Stimulated activated CD8-positive, alpha-beta memory T cell treated with anti-CD3 and anti-CD28 coated beads, Interleukin-12 subunit alpha, Interleukin-12 subunit beta, amount 100 ng/mL, for 24 hours (primary cell): ENCODE measurements around the gene ANKRD44.

ENCODE experiments used
- DNase-seq: peaks from one replicate; pipeline ENCODE4 v3.0.0-alpha.2; 2020; ENCODE audit errors: extremely low read depth

The ANKRD44 gene

GRCh38 chr2:197322143-197322542, 11.6 kb upstream of the ANKRD44 start:
- DNase-seq = no peak

GRCh38 chr2:197315371-197315770, 4.8 kb upstream of the ANKRD44 start:
- no peak for DNase-seq

- no peak for DNase-seq
These were observed 1.6 kb upstream of the ANKRD44 start for GRCh38 chr2:197312186-197312585.

GRCh38 chr2:197311421-197312033, 947 bp upstream of the ANKRD44 start:
- no peak for DNase-seq

- no peak for DNase-seq
These were observed 424 bp upstream of the ANKRD44 start for GRCh38 chr2:197310987-197311420.

- no peak for DNase-seq
These were observed 819 bp downstream of the ANKRD44 start for GRCh38 chr2:197309691-197310231.

- DNase-seq = no peak
These were observed 1.4 kb downstream of the ANKRD44 start for GRCh38 chr2:197308996-197309690.

GRCh38 chr2:197308585-197308984, 2.0 kb downstream of the ANKRD44 start:
- DNase-seq = no peak

GRCh38 chr2:197307933-197308521, 2.6 kb downstream of the ANKRD44 start:
- no peak for DNase-seq

- no peak for DNase-seq
These were observed 3.2 kb downstream of the ANKRD44 start for GRCh38 chr2:197307236-197307932.

GRCh38 chr2:197306696-197307040, 3.9 kb downstream of the ANKRD44 start:
- no peak for DNase-seq

- DNase-seq = no peak
These were observed 4.4 kb downstream of the ANKRD44 start for GRCh38 chr2:197306024-197306695.

GRCh38 chr2:197304556-197305011, 6.0 kb downstream of the ANKRD44 start:
- no peak for DNase-seq

- no peak for DNase-seq
These were observed 10.4 kb downstream of the ANKRD44 start for GRCh38 chr2:197300139-197300538.

- DNase-seq = no peak
These were observed 12.0 kb downstream of the ANKRD44 start for GRCh38 chr2:197298609-197299008.

GRCh38 chr2:197297772-197298318, 12.7 kb downstream of the ANKRD44 start:
- no peak for DNase-seq

- no peak for DNase-seq
These were observed 13.3 kb downstream of the ANKRD44 start for GRCh38 chr2:197297266-197297665.

GRCh38 chr2:197296835-197297234, 13.7 kb downstream of the ANKRD44 start:
- DNase-seq = no peak

- no peak for DNase-seq
These were observed 16.3 kb downstream of the ANKRD44 start for GRCh38 chr2:197294260-197294659.

- no peak for DNase-seq
These were observed 17.1 kb downstream of the ANKRD44 start for GRCh38 chr2:197293252-197294007.

GRCh38 chr2:197292619-197293018, 18.0 kb downstream of the ANKRD44 start:
- no peak for DNase-seq
